T-helper 22 cell (primary cell): ENCODE results near the gene STUM.
"Not testable (repeated sequence)": the region's sequence is repeated elsewhere in the genome, so short reads cannot be mapped to it uniquely, and the experiment has no call there.

ENCODE experiments used
- DNase-seq: peaks from one replicate; pipeline ENCODE4 v3.0.0-alpha.2; 2020; ENCODE audit warnings: low read depth

Gene STUM

GRCh38 chr1:226548256-226549093 lies at the start of gene STUM:
Gene STUM (plus strand): TSS chr1:226548764. CDS start chr1:226548905, 141 bp downstream.
- DNase-seq = no peak

- not testable (repeated sequence) for DNase-seq
Measured at GRCh38 chr1:226499699-226500098, 48.9 kb upstream of the STUM start.

GRCh38 chr1:226506021-226506420 lies 42.5 kb upstream of the STUM start:
- DNase-seq = no peak

- no peak for DNase-seq
Measured at GRCh38 chr1:226506921-226507320, 41.6 kb upstream of the STUM start.

- DNase-seq = no peak
Measured at GRCh38 chr1:226510453-226510852, 38.1 kb upstream of the STUM start.

GRCh38 chr1:226511296-226511695 lies 37.3 kb upstream of the STUM start:
- DNase-seq = no peak

GRCh38 chr1:226512076-226512728 lies 36.4 kb upstream of the STUM start:
- no peak for DNase-seq

GRCh38 chr1:226518375-226518774 lies 30.2 kb upstream of the STUM start:
- no peak for DNase-seq

GRCh38 chr1:226519135-226519534 lies 29.4 kb upstream of the STUM start:
- no peak for DNase-seq

- DNase-seq = no peak
Measured at GRCh38 chr1:226519716-226520598, 28.6 kb upstream of the STUM start.

GRCh38 chr1:226520640-226521355 lies 27.8 kb upstream of the STUM start:
- DNase-seq = no peak

- no peak for DNase-seq
Measured at GRCh38 chr1:226523646-226524406, 24.7 kb upstream of the STUM start.

GRCh38 chr1:226524547-226524946 lies 24.0 kb upstream of the STUM start:
- DNase-seq = no peak

- DNase-seq = no peak
Measured at GRCh38 chr1:226525750-226526149, 22.8 kb upstream of the STUM start.

GRCh38 chr1:226526801-226527595 lies 21.6 kb upstream of the STUM start:
- no peak for DNase-seq

GRCh38 chr1:226529891-226530290 lies 18.7 kb upstream of the STUM start:
- DNase-seq = no peak

GRCh38 chr1:226530591-226530990 lies 18.0 kb upstream of the STUM start:
- no peak for DNase-seq

- DNase-seq = no peak
Measured at GRCh38 chr1:226531360-226532093, 17.0 kb upstream of the STUM start.

GRCh38 chr1:226532553-226532952 lies 16.0 kb upstream of the STUM start:
- no peak for DNase-seq

GRCh38 chr1:226533220-226533619 lies 15.3 kb upstream of the STUM start:
- DNase-seq = no peak
